Glutamatergic neuron (in vitro differentiated cells): Measurements from ENCODE around the gene FAM227B. TPM values are rescaled to one million over a fixed set of nuclear protein-coding genes. Genes with fewer than 3 reads are reported as not detected.
A peak's percentile ranks its signal among the peaks of the same experiment; 100 is the strongest.

Experiments
- DNase-seq: peaks from one replicate; pipeline ENCODE4 v3.0.0; 2022
- H3K27ac Mint-ChIP-seq: one replicate; pipeline ENCODE4 v1.8.0; 2020; ENCODE audit warnings: mild to moderate bottlenecking, mixed read lengths, inconsistent platforms; ENCODE audit not compliant: unreplicated experiment
- H3K27me3 Mint-ChIP-seq: one replicate; pipeline ENCODE4 v1.8.0; 2020; ENCODE audit warnings: mild to moderate bottlenecking, moderate library complexity, mixed read lengths, inconsistent platforms; ENCODE audit not compliant: unreplicated experiment
- H3K36me3 Mint-ChIP-seq: one replicate; pipeline ENCODE4 v1.8.0; 2020; ENCODE audit warnings: mild to moderate bottlenecking, mixed read lengths, inconsistent platforms; ENCODE audit not compliant: unreplicated experiment
- H3K4me1 Mint-ChIP-seq: one replicate; pipeline ENCODE4 v1.8.0; 2020; ENCODE audit warnings: mild to moderate bottlenecking, low read depth, mixed read lengths, inconsistent platforms; ENCODE audit not compliant: unreplicated experiment
- H3K4me3 Mint-ChIP-seq: one replicate; pipeline ENCODE4 v1.8.0; 2020; ENCODE audit warnings: mild to moderate bottlenecking, mixed read lengths, inconsistent platforms; ENCODE audit not compliant: unreplicated experiment
- H3K9me3 Mint-ChIP-seq: one replicate; pipeline ENCODE4 v1.8.0; 2020; ENCODE audit warnings: mild to moderate bottlenecking, moderate library complexity, mixed read lengths, inconsistent platforms; ENCODE audit not compliant: unreplicated experiment
- CTCF ChIP-seq: fragments of 200-600 bp; sonication (generic); IDR thresholded peaks from one replicate; pipeline ENCODE4 v1.5.0; 2021; ENCODE audit not compliant: partially characterized antibody, unreplicated experiment
- total RNA-seq: library from RNA; stranded (reverse); fragmentation: NEBNext Ultra II Directional; extraction: Animal tissue kit (Norgen Biotek cat#: 25700); gene quantifications from one replicate; pipeline ENCODE4 v1.2.1, GENCODE V29; 2021; ENCODE audit not compliant: unreplicated experiment

FAM227B gene
- total RNA-seq, 1 donor from 2014 or later = 3.2 TPM

- Mint-ChIP-seq H3K27ac (no peak overlapping the region), H3K36me3 (peaks cover 22% of the 10 kb centered on the region), H3K9me3 (peaks cover 3% of the 10 kb centered on the region), H3K27me3 (no peaks in the 10 kb centered on the region), H3K4me3 (no peak overlapping the region), H3K4me1 (no peaks in the 10 kb centered on the region)
- no peak for DNase-seq
- no peak for TF ChIP-seq CTCF
Observed at GRCh38 chr15:49652922-49653321, 32.3 kb upstream of the FAM227B start.

- Mint-ChIP-seq H3K27ac (no peak overlapping the region), H3K4me1 (peaks cover 11% of the 10 kb centered on the region), H3K9me3 (peaks cover 3% of the 10 kb centered on the region), H3K36me3 (peaks cover 22% of the 10 kb centered on the region), H3K4me3 (no peak overlapping the region), H3K27me3 (no peaks in the 10 kb centered on the region)
- no peak for DNase-seq
- TF ChIP-seq CTCF = no peak
Observed at GRCh38 chr15:49650676-49651075, 30.1 kb upstream of the FAM227B start.

- H3K9me3 Mint-ChIP-seq = peaks cover 3% of the 10 kb centered on the region
- H3K36me3 Mint-ChIP-seq = peaks cover 22% of the 10 kb centered on the region
- no peak overlapping the region for H3K27ac Mint-ChIP-seq
- no peak overlapping the region for H3K4me3 Mint-ChIP-seq
- no peak for DNase-seq
- TF ChIP-seq CTCF = no peak
- no peaks in the 10 kb centered on the region for H3K27me3 Mint-ChIP-seq
- peaks cover 11% of the 10 kb centered on the region for H3K4me1 Mint-ChIP-seq
Observed at GRCh38 chr15:49649987-49650386, 29.4 kb upstream of the FAM227B start.

GRCh38 chr15:49646891-49647290, 26.3 kb upstream of the FAM227B start:
- Mint-ChIP-seq H3K36me3 (peaks cover 5% of the 10 kb centered on the region), H3K9me3 (no peaks in the 10 kb centered on the region), H3K4me3 (no peak overlapping the region), H3K27me3 (no peaks in the 10 kb centered on the region), H3K27ac (no peak overlapping the region), H3K4me1 (peaks cover 11% of the 10 kb centered on the region)
- TF ChIP-seq CTCF = no peak
- DNase-seq = no peak

- Mint-ChIP-seq H3K36me3 (peaks cover 4% of the 10 kb centered on the region), H3K27me3 (no peaks in the 10 kb centered on the region), H3K9me3 (no peaks in the 10 kb centered on the region), H3K4me3 (no peak overlapping the region), H3K27ac (peak overlapping the region; percentile 2), H3K4me1 (peaks cover 11% of the 10 kb centered on the region)
- no peak for TF ChIP-seq CTCF
- DNase-seq = no peak
Observed at GRCh38 chr15:49645941-49646340, 25.3 kb upstream of the FAM227B start.
